ENCODE measurements around the gene CARMIL1.

The CARMIL1 gene

DNA sequence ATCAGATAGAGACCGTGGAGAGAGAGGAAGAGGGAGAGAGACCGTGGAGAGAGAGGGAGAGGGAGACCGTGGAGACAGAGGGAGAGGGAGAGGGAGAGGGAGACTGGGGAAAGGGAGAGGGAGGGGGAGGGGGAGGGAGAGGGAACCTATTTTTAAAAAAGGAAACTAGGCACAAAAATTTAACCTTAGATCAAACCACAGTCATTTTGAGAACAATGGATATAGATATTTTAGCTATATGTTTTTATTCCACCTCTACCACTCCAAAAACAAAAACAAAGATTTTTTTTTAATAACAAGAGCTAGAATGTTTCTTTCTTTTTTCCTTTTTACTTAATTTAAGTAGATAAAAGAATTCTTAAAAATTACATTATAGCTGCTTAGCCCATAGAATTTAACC, 307.8 kb downstream of the CARMIL1 start:
- peaks cover 13% of the 10 kb centered on the region for H3K36me3 Mint-ChIP-seq
- no peak overlapping the region for H3K4me3 Mint-ChIP-seq
- H3K27me3 Mint-ChIP-seq, result no peaks in the 10 kb centered on the region
- no peak overlapping the region for H3K27ac Mint-ChIP-seq
- no peaks in the 10 kb centered on the region for H3K4me1 Mint-ChIP-seq
- H3K9me3 Mint-ChIP-seq, result no peaks in the 10 kb centered on the region

DNA sequence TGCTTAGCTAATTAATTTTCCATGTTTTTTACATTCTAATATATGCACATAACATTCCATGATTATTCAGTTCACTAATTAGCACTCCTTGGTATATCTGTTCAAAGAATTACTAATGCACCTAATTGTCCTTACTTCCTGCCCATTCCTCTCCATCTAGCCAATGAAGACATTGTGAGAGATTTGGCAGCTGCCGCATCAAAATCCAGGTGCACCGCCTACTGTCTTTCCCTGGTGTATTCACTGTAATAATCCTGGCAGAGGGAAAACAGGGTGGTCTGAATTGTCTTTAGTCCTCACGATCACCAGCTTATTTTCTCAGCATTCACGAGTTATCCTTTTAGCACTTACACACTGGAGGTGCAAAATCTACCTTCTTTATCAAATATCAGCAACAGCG, 311.8 kb downstream of the CARMIL1 start:
- Mint-ChIP-seq H3K4me1 (no peaks in the 10 kb centered on the region), H3K27me3 (no peaks in the 10 kb centered on the region), H3K36me3 (peaks cover 1% of the 10 kb centered on the region), H3K4me3 (no peak overlapping the region), H3K9me3 (no peaks in the 10 kb centered on the region), H3K27ac (no peak overlapping the region)

DNA sequence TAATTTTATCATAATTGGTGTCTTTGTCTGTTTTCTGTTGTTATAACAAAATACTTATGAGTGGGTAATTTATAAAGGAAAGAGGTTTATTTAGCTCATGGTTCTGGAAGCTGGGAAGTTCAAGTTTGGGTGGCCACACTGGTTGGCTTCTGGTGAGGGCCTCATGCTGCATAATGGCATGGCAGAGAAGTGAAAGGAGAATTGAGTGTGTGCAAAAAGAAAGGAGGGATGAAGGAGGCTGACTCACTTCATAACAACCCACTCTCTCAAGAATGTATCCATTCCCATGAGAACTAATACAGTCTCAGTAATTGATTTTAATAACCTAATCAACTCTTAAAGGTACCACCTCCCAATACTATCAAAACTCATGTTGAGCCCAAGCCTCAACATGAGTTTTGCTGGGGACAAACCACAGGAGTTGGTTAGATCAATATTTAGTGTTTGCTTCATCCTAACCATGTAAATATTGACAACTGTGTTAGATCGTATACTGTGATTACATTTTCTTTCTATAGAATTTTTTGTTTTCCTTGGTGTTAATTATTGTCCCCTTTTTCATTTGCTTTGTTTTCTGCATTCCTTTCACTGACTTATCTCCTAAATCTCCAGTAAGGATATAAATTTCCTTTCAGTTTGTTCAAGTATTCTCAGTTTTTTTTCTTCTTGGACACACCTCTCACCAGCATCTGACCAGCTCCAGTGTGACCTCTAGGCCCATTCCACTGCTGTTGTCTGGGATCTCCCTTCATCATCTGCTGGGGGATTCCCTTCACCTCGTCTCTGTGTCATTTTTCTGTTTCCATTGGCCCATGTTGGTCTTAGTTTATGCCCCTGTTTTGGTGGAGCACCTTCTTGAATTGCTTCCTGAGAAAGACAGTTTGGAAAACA, 318.0 kb downstream of the CARMIL1 start:
- Mint-ChIP-seq H3K27ac (no peak overlapping the region), H3K4me1 (peaks cover 6% of the 10 kb centered on the region), H3K4me3 (no peak overlapping the region), H3K27me3 (no peaks in the 10 kb centered on the region), H3K9me3 (no peaks in the 10 kb centered on the region), H3K36me3 (peaks cover 2% of the 10 kb centered on the region)

DNA sequence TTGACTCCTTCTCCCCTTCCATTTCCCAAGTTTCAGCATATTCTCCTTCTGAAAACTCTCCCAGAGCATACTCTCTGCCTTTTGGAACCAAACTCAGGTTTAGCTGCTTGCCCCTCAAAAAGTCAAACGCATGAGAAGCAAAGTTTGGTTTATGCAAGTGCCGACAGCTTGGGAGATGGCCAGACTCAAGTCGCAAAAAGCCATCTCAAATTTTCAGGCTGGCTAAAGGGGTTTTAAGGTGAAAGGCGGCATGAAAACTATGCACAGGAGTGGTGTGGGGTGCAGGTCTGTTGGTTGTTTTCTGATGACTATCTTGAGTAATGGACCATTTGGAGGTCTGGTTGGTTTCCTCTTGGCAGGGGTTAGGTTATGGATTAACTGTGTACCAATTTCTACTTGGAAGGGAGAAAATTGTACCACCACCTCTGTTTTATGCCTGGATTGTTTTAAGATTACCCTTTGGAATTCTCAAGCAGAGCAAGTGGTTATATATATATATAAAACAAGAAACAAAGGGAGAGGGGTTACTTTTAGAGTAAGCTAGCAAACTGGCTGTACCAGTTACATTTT, 320.4 kb downstream of the CARMIL1 start:
- Mint-ChIP-seq H3K9me3 (no peaks in the 10 kb centered on the region), H3K27ac (no peak overlapping the region), H3K36me3 (peaks cover 2% of the 10 kb centered on the region), H3K4me3 (no peak overlapping the region), H3K27me3 (no peaks in the 10 kb centered on the region), H3K4me1 (peaks cover 6% of the 10 kb centered on the region)

DNA sequence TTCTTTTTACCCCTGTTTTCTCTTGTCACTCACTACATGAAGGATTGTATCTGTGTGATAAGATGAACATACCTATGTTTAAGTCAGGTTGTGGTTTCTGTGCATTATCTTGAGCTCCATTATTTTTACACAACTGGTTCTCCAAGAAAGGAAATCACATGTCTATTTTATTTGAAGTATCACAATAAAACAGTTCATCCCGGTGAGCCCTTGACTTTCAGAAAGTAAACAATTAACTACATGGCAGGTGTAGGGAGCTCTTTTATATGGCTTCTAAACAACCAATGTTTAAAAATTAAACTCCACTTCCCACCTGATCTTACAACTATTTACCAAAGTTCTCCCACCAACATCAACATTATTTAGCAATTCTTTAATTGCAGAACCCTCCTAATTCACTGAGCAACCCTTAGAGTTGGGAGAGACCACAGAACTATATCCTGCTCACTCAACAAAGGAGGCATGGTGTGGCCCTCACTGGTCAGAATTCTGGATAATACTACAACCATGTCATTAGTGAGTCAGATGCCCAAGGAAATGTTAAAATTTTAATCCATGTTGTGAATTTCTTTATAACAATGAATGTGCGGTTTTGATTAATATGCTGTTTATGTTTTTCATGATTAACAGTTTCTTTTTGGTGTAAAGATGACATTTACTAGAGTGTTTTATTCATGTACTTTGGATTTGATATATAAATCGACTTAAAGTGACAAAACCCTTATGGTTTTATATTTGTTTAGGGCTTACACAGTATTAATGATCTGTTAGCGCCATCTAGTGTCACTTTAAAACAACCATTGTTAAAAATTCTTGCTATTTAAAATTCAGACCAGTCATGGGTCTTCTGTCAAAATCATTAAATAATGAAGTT, 322.9 kb downstream of the CARMIL1 start:
- H3K4me3 Mint-ChIP-seq, result no peak overlapping the region
- H3K9me3 Mint-ChIP-seq, result no peaks in the 10 kb centered on the region
- peaks cover 2% of the 10 kb centered on the region for H3K36me3 Mint-ChIP-seq
- H3K27me3 Mint-ChIP-seq, result no peaks in the 10 kb centered on the region
- peaks cover 6% of the 10 kb centered on the region for H3K4me1 Mint-ChIP-seq
- no peak overlapping the region for H3K27ac Mint-ChIP-seq

DNA sequence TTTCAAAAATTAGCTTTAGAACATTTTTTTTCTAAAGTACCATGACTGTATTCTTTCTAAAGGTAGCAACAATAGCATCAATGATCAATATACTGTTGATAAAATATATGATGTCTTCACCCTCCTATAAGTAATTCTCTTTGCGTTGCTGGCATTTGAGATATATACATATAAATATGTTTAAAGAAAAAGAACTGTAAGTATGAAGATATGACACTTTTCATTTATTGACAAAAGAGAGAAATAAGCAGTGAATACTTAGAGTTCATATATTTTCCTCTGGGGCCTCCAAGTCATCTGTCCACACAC, 323.5 kb downstream of the CARMIL1 start:
- no peaks in the 10 kb centered on the region for H3K27me3 Mint-ChIP-seq
- no peak overlapping the region for H3K4me3 Mint-ChIP-seq
- peaks cover 6% of the 10 kb centered on the region for H3K4me1 Mint-ChIP-seq
- no peaks in the 10 kb centered on the region for H3K9me3 Mint-ChIP-seq
- H3K27ac Mint-ChIP-seq, result no peak overlapping the region
- H3K36me3 Mint-ChIP-seq, result peaks cover 4% of the 10 kb centered on the region

DNA sequence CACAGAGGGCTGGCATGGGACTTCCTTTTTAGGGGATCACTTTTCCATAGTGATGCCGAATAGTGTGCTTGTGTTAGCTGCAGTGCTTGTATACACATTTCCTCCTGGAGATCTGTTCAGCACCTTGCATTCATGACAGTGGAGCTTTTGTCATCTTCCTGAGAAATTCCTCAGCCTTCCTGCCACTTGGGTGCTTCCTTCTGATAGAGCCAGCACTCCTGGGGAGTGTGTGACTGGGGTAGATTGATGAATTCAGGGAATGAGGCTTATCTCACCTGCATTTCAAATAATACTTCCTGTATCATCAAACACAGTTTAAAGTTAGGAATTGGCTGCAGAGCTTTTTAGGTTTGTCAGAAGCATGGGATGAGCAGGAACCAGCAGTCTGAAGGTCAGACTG, 324.1 kb downstream of the CARMIL1 start:
- no peak overlapping the region for H3K4me3 Mint-ChIP-seq
- H3K27me3 Mint-ChIP-seq, result no peaks in the 10 kb centered on the region
- peaks cover 6% of the 10 kb centered on the region for H3K36me3 Mint-ChIP-seq
- H3K9me3 Mint-ChIP-seq, result no peaks in the 10 kb centered on the region
- H3K4me1 Mint-ChIP-seq, result peaks cover 6% of the 10 kb centered on the region
- no peak overlapping the region for H3K27ac Mint-ChIP-seq

DNA sequence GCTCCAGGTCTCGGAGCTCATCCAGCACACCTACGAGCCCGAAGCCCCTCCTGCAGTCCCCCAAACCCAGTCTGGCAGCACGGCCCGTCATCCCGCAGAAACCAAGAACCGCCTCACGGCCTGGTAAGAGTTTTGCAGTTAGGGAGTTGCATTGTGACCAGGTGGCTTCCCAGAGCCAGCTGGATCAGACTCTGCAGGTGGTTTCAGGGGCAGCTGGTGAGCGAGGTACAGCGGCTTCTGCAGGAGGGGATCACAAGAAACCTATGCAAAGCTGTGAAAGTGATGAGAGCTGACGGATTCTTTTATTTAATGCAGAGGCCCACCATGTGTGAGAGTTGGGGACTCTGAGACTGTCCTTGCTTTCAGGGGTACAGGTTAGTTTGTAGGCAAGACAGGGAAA, 327.0 kb downstream of the CARMIL1 start:
- Mint-ChIP-seq H3K4me3 (no peak overlapping the region), H3K36me3 (peaks cover 12% of the 10 kb centered on the region), H3K27ac (no peak overlapping the region), H3K4me1 (peaks cover 6% of the 10 kb centered on the region), H3K9me3 (no peaks in the 10 kb centered on the region), H3K27me3 (no peaks in the 10 kb centered on the region)

DNA sequence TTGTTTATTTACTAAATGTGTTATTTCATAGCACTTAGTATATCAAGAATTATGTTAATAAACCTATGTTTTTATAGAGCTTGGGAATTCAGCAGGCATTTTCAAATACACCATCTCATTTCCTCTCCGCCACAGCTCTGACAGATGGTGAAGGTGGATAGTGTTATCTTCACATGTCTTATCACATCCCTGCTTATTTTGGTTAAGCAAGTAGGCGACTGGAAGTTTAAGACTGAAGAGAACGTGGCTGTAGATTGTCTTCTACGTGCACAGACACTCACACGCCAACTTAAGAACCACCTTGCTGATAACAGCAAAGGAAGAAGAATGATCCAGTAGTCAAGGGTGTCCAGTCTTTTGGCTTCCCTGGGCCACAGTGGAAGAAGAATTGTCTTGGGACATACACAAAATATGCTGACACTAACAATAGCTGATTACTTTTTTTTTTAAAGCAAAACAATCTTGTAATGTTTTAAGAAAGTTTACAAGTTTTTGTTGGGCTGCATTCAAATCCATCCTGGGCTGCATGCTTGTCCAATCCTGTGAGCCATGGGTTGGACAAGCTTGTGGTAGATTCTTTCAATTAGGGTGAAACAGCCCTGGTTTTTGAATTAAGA, 329.5 kb downstream of the CARMIL1 start:
- Mint-ChIP-seq H3K36me3 (peaks cover 19% of the 10 kb centered on the region), H3K27ac (no peak overlapping the region), H3K4me1 (no peaks in the 10 kb centered on the region), H3K4me3 (no peak overlapping the region), H3K9me3 (no peaks in the 10 kb centered on the region), H3K27me3 (no peaks in the 10 kb centered on the region)

DNA sequence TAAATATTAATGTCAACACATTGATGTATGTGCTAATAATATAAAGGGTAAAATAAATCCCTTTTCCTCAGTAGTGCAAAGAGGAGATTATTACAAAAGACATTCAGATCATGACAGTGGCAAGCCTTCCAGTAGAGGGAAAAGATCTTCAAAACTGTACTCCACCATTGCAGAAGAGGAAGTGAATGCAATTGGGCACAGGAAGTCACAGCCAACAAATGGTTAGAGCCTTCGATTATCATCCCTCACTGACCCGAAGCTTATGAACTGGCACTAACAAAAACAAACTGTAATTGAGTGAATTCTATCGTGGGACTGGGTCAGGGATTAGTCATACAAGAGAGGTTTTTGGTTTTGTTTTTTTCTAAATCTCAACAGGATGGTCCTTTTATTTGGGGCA, 333.5 kb downstream of the CARMIL1 start:
- Mint-ChIP-seq H3K27me3 (no peaks in the 10 kb centered on the region), H3K4me3 (no peak overlapping the region), H3K27ac (no peak overlapping the region), H3K9me3 (no peaks in the 10 kb centered on the region), H3K36me3 (peaks cover 16% of the 10 kb centered on the region), H3K4me1 (no peaks in the 10 kb centered on the region)

DNA sequence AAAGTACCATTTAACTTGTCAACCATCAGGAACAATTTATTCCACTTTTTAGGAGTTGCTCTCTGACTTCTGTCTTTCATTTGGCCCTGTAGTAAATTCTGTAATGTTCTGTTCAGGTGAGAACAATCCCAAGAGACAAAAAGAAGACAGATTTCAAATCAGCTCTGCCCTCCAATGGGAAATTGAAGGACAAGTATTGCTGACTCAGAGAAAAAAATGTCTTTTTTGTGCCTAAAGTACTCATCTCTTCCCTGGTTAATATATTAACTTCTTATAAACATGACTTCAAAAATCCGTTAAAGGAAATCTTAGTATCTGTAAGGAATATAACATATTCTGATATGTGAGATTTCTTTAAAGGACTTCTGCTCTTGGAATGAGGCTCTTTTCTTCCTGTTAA, 334.2 kb downstream of the CARMIL1 start:
- Mint-ChIP-seq H3K4me1 (no peaks in the 10 kb centered on the region), H3K36me3 (peaks cover 15% of the 10 kb centered on the region), H3K9me3 (no peaks in the 10 kb centered on the region)

DNA sequence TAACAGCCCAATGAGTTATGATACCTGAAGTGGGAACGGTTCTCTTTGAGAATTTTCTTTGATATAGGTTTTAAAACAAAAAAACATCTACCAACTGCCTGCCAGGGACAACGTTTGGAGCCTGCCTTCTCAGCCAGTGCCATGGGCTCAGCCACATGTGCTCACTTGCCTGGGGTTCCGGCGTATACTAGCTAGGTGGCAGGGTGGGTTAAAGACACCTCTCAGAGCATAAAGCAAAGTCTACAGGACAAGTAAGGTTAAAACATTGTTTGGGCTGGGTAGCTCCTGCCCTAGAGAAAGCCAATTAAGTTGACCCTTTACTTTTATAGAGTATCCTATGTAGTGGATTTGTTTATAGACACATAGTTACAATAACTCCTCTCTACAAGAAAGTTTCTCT, 334.9 kb downstream of the CARMIL1 start:
- H3K27me3 Mint-ChIP-seq, result no peaks in the 10 kb centered on the region
- H3K4me1 Mint-ChIP-seq, result no peaks in the 10 kb centered on the region
- H3K36me3 Mint-ChIP-seq, result peaks cover 15% of the 10 kb centered on the region
- no peak overlapping the region for H3K27ac Mint-ChIP-seq
- H3K9me3 Mint-ChIP-seq, result no peaks in the 10 kb centered on the region
- H3K4me3 Mint-ChIP-seq, result no peak overlapping the region

More for the DNA sequence above, 334.2 kb downstream of the CARMIL1 start:
- no peak overlapping the region for H3K27ac Mint-ChIP-seq
- no peaks in the 10 kb centered on the region for H3K27me3 Mint-ChIP-seq
- H3K4me3 Mint-ChIP-seq, result no peak overlapping the region

DNA sequence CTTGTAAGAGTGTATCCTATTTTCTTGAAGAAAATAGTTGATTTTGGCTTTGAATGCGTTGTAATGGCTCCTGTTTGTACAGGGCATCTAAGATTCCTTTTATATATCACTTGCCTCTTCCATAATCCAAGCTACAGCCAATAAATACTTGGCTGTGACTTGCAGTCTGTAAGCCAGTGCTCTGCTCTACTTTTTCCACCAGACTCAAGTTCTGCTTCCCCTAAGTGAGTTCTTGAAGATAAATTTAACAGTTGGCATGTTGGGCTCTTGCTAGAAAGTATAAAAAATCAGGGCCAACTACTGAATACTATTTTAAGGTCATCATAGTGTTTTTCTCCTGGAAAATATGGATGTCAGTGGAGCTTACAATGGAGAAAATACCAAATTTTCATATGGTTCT, 336.3 kb downstream of the CARMIL1 start:
- H3K27me3 Mint-ChIP-seq, result no peaks in the 10 kb centered on the region
- H3K4me3 Mint-ChIP-seq, result no peak overlapping the region
- no peaks in the 10 kb centered on the region for H3K9me3 Mint-ChIP-seq
- no peak overlapping the region for H3K27ac Mint-ChIP-seq
- H3K36me3 Mint-ChIP-seq, result peaks cover 16% of the 10 kb centered on the region
- H3K4me1 Mint-ChIP-seq, result no peaks in the 10 kb centered on the region

DNA sequence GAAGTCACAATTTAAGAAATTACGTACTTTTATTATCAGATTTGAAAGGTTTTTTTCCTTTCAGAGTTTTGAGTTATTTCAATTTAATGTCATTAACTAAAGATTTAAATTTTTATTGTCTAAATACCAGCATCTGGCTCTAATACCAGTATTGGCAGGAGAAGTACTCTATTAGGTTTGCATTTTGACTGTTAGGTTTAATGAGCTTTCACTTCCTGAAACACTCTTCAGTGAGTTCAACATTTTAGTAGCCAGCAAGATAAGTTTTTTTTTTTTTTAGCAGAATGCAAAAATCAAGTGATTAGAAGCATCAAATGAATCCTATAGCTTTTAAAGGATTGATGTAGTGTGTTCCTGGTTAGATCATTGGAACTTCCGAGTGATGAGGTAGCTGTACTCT, 338.8 kb downstream of the CARMIL1 start:
- H3K36me3 Mint-ChIP-seq, result peaks cover 6% of the 10 kb centered on the region
- no peaks in the 10 kb centered on the region for H3K9me3 Mint-ChIP-seq

DNA sequence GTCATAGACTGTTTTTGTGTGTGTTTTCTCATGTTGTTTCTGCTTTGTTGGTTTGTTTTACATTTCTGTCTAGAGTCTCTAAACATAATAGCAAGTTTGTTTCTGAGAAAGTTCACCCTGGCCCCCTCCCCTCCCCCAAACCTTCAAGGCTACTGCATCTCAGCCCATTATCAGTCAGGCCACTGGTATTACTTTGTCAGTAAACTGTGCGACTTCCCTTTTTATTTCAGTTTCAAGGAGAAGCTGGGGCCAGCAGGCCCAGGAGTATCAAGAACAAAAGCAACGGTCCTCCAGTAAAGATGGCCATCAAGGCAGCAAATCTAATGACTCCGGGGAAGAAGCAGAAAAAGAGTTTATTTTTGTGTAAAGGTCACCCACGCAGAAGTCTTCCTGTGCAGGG, 340.0 kb downstream of the CARMIL1 start:
- H3K4me3 Mint-ChIP-seq, result no peak overlapping the region
- no peaks in the 10 kb centered on the region for H3K27me3 Mint-ChIP-seq
- H3K9me3 Mint-ChIP-seq, result no peaks in the 10 kb centered on the region
- H3K36me3 Mint-ChIP-seq, result peaks cover 6% of the 10 kb centered on the region
- no peaks in the 10 kb centered on the region for H3K4me1 Mint-ChIP-seq
- no peak overlapping the region for H3K27ac Mint-ChIP-seq

More for the DNA sequence above, 338.8 kb downstream of the CARMIL1 start:
- no peaks in the 10 kb centered on the region for H3K27me3 Mint-ChIP-seq
- H3K4me1 Mint-ChIP-seq, result no peaks in the 10 kb centered on the region
- no peak overlapping the region for H3K4me3 Mint-ChIP-seq
- no peak overlapping the region for H3K27ac Mint-ChIP-seq
